ENCODE data around the gene ATF7.
"Not testable (repeated sequence)": the region's sequence is repeated elsewhere in the genome, so short reads cannot be mapped to it uniquely, and the experiment has no call there.

ATF7 gene

DNA sequence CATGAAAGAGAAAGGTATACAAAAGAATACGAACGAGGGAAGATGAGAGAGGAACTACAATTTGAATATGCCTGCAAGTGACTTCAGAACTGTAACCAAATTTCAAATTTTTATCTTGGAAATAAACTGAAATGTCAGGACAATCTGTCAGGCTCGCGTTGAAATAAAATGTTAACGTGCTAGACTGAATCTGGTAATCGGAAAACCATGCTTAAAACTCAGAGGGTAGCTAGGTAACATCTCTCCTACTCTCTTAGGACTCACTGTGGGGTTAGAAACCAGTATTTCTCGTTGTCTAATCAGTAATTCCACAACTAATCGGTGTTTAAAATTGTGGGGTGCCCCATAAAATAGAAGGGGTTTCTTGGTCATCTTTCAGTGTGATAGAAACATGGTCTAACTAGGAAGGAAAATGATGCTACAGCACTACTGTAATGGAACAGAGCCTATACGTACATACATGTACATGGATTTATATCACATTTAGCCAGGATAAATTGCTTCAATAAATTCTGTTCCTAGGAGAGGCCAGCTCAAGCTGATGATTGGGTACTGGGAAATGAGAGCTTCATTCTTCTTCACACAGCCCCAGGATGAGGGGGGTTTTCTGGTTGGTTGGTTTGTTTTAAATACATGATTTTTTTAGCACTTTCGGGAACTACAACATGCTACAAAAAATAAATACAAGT is 23.9 kb downstream of the ATF7 start:
- peak overlapping the region in 1 of 5 donors; percentile 13 for H3K9ac ChIP-seq (ENCODE audit: low read length in 5 of 5)

DNA sequence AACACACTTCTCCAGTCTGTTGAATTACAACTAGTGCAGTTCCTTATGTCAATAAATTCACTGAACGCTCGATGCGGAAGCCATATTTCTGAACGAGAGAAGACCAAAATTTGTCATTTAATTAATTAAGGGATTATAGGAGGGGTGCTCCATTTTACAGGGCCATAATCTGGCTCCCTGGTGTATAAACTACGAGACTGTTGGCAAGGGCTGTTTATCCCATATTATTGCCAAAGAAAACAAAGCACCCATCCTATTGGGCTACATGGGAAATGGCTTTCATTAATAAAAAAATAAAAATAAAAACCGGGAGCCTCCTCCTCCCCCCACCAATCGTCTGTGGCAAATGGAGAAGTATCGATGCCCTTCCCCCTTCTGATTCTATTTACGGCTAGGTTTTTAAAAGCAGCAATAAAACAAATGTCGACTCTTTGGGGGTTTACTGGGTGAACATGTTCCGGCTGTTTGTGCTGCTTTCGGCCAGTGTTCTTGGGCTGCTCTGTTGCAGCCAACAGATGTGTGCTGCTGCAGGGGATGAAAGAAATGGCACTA is 24.8 kb downstream of the ATF7 start:
- Histone ChIP-seq H3K4me3 (ENCODE audit: low read depth in 1 of 5, low read length in 5 of 5) (peak overlapping the region in 3 of 5 donors; percentile 36 to 46 (median 42)), H3K27ac (ENCODE audit: low read depth, low read length) (no peak overlapping the region), H3K4me1 (ENCODE audit: control insufficient read depth in 5 of 5, insufficient read depth in 5 of 5, low read length in 5 of 5) (peaks cover 2 to 38% (median 32%) of the 10 kb centered on the region in 5 donors), H3K36me3 (ENCODE audit: control insufficient read depth in 5 of 5, insufficient read depth in 5 of 5, low read length in 5 of 5) (peaks cover 0 to 6% (median 0%) of the 10 kb centered on the region in 5 donors), H3K9ac (ENCODE audit: low read length in 5 of 5) (peak overlapping the region in 1 of 5 donors; percentile 41), H3K9me3 (ENCODE audit: control insufficient read depth in 5 of 5, low read length in 5 of 5) (no peaks in the 10 kb centered on the region), H3K27me3 (ENCODE audit: control insufficient read depth in 5 of 5, insufficient read depth in 4 of 5, low read length in 5 of 5) (no peaks in the 10 kb centered on the region)

More for the DNA sequence above, 23.9 kb downstream of the ATF7 start:
- no peaks in the 10 kb centered on the region for H3K9me3 ChIP-seq (ENCODE audit: control insufficient read depth in 5 of 5, low read length in 5 of 5)
- no peaks in the 10 kb centered on the region for H3K27me3 ChIP-seq (ENCODE audit: control insufficient read depth in 5 of 5, insufficient read depth in 4 of 5, low read length in 5 of 5)
- peaks cover 0 to 6% (median 0%) of the 10 kb centered on the region in 5 donors for H3K36me3 ChIP-seq (ENCODE audit: control insufficient read depth in 5 of 5, insufficient read depth in 5 of 5, low read length in 5 of 5)
- peaks cover 2 to 33% (median 22%) of the 10 kb centered on the region in 5 donors for H3K4me1 ChIP-seq (ENCODE audit: control insufficient read depth in 5 of 5, insufficient read depth in 5 of 5, low read length in 5 of 5)
- peak overlapping the region in 1 of 5 donors; percentile 46 for H3K4me3 ChIP-seq (ENCODE audit: low read depth in 1 of 5, low read length in 5 of 5)
- no peak overlapping the region for H3K27ac ChIP-seq (ENCODE audit: low read depth, low read length)

DNA sequence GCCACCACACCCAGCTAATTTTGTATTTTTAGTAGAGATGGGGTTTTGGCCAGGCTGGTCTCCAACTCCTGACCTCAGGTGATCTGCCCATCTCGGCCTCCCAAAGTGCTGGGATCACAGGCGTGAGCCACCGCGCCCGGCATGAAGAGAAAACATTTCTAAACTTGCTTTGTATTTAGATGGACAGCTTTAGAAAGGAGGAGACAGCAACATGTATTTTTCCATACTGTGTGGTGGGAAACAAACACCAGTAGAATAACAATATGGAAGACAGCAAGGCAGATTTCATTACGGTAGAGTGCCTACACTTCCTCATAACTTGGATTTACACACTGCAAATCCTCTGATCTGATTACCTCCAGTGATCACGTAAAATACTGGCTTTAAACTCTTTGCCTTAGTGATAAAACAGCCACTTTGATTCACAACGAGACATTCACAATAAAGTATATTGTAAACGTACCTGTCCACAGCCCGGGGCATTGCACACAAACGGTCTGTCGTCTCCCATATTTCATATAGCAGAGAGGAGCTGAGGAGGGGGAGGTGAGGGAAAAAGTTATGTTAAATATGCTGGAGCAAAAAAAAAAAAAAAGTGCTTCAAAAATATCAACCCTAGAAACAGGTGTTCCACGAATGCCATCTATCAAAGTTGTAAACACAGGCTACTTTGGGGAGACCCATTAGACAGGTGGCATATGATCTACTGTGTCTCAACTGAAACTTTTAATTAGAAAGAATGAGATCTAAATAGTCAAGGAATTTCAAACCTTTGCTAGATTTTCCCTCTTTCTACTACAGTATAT is 25.5 kb downstream of the ATF7 start:
- Histone ChIP-seq H3K4me1 (ENCODE audit: control insufficient read depth in 5 of 5, insufficient read depth in 5 of 5, low read length in 5 of 5) (peaks cover 2 to 40% (median 35%) of the 10 kb centered on the region in 5 donors), H3K27ac (ENCODE audit: low read depth, low read length) (no peak overlapping the region), H3K27me3 (ENCODE audit: control insufficient read depth in 5 of 5, insufficient read depth in 4 of 5, low read length in 5 of 5) (no peaks in the 10 kb centered on the region), H3K4me3 (ENCODE audit: low read depth in 1 of 5, low read length in 5 of 5) (no peak overlapping the region), H3K9ac (ENCODE audit: low read length in 5 of 5) (no peak overlapping the region), H3K36me3 (ENCODE audit: control insufficient read depth in 5 of 5, insufficient read depth in 5 of 5, low read length in 5 of 5) (peaks cover 0 to 6% (median 0%) of the 10 kb centered on the region in 5 donors), H3K9me3 (ENCODE audit: control insufficient read depth in 5 of 5, low read length in 5 of 5) (no peaks in the 10 kb centered on the region)

DNA sequence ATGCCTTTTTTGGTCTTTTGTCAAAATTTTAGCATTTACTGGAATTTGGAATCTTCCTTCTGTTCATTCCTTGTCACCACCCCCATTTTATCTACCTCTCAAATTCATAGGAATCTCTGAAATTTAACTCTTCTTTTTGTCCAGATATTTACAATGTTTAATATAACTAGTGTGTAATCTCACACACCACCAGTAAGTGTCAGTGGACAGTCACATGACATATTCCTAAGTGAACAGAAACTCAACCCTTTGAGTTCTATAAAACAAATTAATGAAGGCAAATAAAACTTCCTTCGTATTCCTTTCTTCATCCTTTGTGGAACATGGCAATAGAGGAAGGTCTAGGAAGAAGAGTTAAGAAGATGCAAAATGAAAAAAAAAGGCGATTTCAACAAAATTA is 26.6 kb downstream of the ATF7 start:
- H3K27me3 ChIP-seq (ENCODE audit: control insufficient read depth in 5 of 5, insufficient read depth in 4 of 5, low read length in 5 of 5), result no peaks in the 10 kb centered on the region
- no peak overlapping the region for H3K4me3 ChIP-seq (ENCODE audit: low read depth in 1 of 5, low read length in 5 of 5)
- no peak overlapping the region for H3K27ac ChIP-seq (ENCODE audit: low read depth, low read length)
- H3K36me3 ChIP-seq (ENCODE audit: control insufficient read depth in 5 of 5, insufficient read depth in 5 of 5, low read length in 5 of 5), result peaks cover 0 to 6% (median 0%) of the 10 kb centered on the region in 5 donors
- no peaks in the 10 kb centered on the region for H3K9me3 ChIP-seq (ENCODE audit: control insufficient read depth in 5 of 5, low read length in 5 of 5)
- no peak overlapping the region for H3K9ac ChIP-seq (ENCODE audit: low read length in 5 of 5)
- peaks cover 2 to 48% (median 35%) of the 10 kb centered on the region in 5 donors for H3K4me1 ChIP-seq (ENCODE audit: control insufficient read depth in 5 of 5, insufficient read depth in 5 of 5, low read length in 5 of 5)

DNA sequence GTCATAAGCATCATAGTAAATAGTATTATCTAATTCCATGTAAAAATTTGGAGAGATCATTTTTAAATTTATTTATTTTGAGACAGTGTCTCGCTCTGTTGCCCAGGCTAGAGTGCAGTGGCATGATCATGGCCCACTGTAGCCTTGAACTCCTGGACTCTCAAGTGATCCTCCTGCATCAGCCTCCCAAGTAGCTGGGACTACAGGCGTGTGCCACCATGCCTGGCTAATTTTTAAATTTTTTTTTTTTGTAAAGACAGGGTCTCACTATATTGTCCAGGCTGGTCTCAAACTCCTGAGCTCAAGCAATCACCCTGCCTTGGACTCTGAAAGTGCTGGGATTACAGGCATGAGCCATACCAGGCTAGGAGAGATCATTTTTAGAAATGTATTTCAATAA is 27.2 kb downstream of the ATF7 start:
- H3K4me3 ChIP-seq (ENCODE audit: low read depth in 1 of 5, low read length in 5 of 5); H3K27ac ChIP-seq (ENCODE audit: low read depth, low read length); H3K36me3 ChIP-seq (ENCODE audit: control insufficient read depth in 5 of 5, insufficient read depth in 5 of 5, low read length in 5 of 5); H3K27me3 ChIP-seq (ENCODE audit: control insufficient read depth in 5 of 5, insufficient read depth in 4 of 5, low read length in 5 of 5); H3K9ac ChIP-seq (ENCODE audit: low read length in 5 of 5); H3K9me3 ChIP-seq (ENCODE audit: control insufficient read depth in 5 of 5, low read length in 5 of 5): not testable (repeated sequence)
- peaks cover 2 to 47% (median 35%) of the 10 kb centered on the region in 5 donors for H3K4me1 ChIP-seq (ENCODE audit: control insufficient read depth in 5 of 5, insufficient read depth in 5 of 5, low read length in 5 of 5)

DNA sequence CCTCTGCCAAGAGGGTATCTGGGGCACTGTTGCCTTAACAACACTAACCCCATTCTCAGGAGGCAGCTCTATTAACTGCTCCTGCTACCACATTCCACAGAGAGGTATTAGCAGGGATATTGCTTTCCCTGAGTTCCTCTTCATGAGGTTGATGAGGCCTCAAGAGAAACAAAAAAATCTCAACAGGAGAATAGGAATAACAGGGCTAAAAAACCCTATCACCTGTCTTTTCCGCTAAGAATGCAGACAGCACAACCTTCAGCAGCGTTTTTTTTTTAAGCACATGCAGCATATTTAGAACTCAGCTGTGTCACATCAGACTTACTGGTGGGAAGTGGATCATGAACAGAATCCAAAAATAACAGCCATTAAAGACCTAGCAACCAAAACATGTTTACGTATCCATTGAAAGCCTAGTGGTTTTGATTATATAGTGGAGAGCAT is 29.2 kb downstream of the ATF7 start:
- Histone ChIP-seq H3K9me3 (ENCODE audit: control insufficient read depth in 5 of 5, low read length in 5 of 5) (no peaks in the 10 kb centered on the region), H3K4me1 (ENCODE audit: control insufficient read depth in 5 of 5, insufficient read depth in 5 of 5, low read length in 5 of 5) (peaks cover under 1 to 31% (median 28%) of the 10 kb centered on the region in 5 donors), H3K36me3 (ENCODE audit: control insufficient read depth in 5 of 5, insufficient read depth in 5 of 5, low read length in 5 of 5) (peaks cover 0 to 6% (median 0%) of the 10 kb centered on the region in 5 donors), H3K27me3 (ENCODE audit: control insufficient read depth in 5 of 5, insufficient read depth in 4 of 5, low read length in 5 of 5) (no peaks in the 10 kb centered on the region), H3K27ac (ENCODE audit: low read depth, low read length) (no peak overlapping the region), H3K4me3 (ENCODE audit: low read depth in 1 of 5, low read length in 5 of 5) (no peak overlapping the region), H3K9ac (ENCODE audit: low read length in 5 of 5) (peak overlapping the region in 2 of 5 donors; percentile 25 to 39)

DNA sequence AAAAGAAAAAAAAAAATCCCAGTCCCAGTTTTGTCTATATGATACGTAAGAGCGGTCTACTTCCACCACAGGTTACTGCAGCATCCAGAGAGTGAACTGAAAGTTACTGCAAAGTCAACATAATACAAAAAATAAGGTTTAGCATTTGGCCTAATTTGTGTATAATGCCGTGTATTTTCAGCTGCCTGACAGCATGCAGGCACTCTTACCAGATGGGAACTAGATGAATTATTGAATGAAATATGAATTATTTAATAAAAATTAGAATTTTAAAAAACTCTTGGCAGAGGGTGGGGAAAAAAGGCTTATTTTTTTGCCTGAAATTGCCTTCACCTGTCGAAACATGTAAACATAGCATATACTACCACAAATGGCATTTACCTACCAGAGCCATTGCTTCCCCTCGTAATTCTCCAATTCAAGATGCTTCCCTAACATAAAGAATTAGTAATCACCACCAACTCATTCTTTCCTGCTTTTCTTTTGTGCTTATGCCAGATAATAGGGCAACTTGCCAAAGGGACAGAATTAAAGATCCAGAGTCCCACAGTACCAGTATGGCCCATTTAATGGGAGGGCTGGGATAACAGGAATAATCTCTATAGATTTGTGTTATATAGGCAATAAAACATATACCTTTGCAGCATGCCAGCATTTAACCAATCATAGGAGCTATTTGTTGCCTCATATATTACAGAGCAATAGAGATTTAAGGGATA is 31.1 kb downstream of the ATF7 start:
- Histone ChIP-seq H3K9me3 (ENCODE audit: control insufficient read depth in 5 of 5, low read length in 5 of 5) (no peaks in the 10 kb centered on the region), H3K4me3 (ENCODE audit: low read depth in 1 of 5, low read length in 5 of 5) (no peak overlapping the region), H3K9ac (ENCODE audit: low read length in 5 of 5) (peak overlapping the region in 1 of 5 donors; percentile 20), H3K36me3 (ENCODE audit: control insufficient read depth in 5 of 5, insufficient read depth in 5 of 5, low read length in 5 of 5) (peaks cover 0 to 6% (median 0%) of the 10 kb centered on the region in 5 donors), H3K27ac (ENCODE audit: low read depth, low read length) (no peak overlapping the region), H3K27me3 (ENCODE audit: control insufficient read depth in 5 of 5, insufficient read depth in 4 of 5, low read length in 5 of 5) (no peaks in the 10 kb centered on the region), H3K4me1 (ENCODE audit: control insufficient read depth in 5 of 5, insufficient read depth in 5 of 5, low read length in 5 of 5) (peaks cover 9 to 37% (median 27%) of the 10 kb centered on the region in 5 donors)

DNA sequence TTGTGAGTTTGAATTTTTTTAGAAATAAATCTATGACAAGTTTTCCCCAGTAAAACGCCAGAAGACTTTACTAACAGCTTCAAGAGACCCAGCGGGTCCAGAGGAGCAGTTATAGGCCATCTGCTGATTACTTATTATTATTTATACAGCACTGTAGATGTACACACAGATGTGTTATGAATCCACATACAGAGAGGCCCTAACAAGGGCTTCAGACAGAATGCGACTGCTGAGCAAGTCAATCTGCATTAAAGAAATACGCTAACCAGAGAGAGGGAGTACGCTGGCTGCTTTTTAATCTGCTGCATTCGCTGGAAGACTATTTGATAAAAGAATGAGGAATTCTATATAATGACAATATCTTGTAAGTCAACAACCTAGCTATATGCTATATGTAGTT is 32.5 kb downstream of the ATF7 start:
- Histone ChIP-seq H3K4me3 (ENCODE audit: low read depth in 1 of 5, low read length in 5 of 5) (no peak overlapping the region), H3K27me3 (ENCODE audit: control insufficient read depth in 5 of 5, insufficient read depth in 4 of 5, low read length in 5 of 5) (no peaks in the 10 kb centered on the region), H3K9ac (ENCODE audit: low read length in 5 of 5) (no peak overlapping the region), H3K4me1 (ENCODE audit: control insufficient read depth in 5 of 5, insufficient read depth in 5 of 5, low read length in 5 of 5) (peaks cover 9 to 37% (median 27%) of the 10 kb centered on the region in 5 donors), H3K9me3 (ENCODE audit: control insufficient read depth in 5 of 5, low read length in 5 of 5) (no peaks in the 10 kb centered on the region), H3K36me3 (ENCODE audit: control insufficient read depth in 5 of 5, insufficient read depth in 5 of 5, low read length in 5 of 5) (peaks cover 0 to 6% (median 0%) of the 10 kb centered on the region in 5 donors), H3K27ac (ENCODE audit: low read depth, low read length) (no peak overlapping the region)

DNA sequence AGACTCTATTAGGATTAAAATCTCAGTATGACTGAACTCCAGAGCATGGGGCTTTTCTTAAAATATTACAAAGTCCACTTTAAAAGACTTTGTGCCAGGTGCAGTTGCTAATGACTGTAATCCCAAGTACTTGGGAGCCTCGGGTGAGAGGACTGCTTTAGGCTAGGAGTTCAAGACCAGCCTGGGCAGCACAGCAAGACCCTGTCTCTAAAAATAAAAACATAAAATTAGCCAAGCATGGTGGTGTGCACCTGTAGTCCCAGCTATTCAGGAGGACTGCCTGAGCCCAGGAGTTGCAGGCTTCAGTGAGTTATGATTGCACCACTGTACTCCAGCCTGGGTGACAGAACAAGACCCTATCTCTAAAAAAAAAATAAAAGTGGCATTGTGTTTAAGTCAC is 33.2 kb downstream of the ATF7 start:
- no peak overlapping the region for H3K9ac ChIP-seq (ENCODE audit: low read length in 5 of 5)
- H3K9me3 ChIP-seq (ENCODE audit: control insufficient read depth in 5 of 5, low read length in 5 of 5), result no peaks in the 10 kb centered on the region
- peaks cover 9 to 37% (median 27%) of the 10 kb centered on the region in 5 donors for H3K4me1 ChIP-seq (ENCODE audit: control insufficient read depth in 5 of 5, insufficient read depth in 5 of 5, low read length in 5 of 5)
- peaks cover 0 to 3% (median 0%) of the 10 kb centered on the region in 5 donors for H3K36me3 ChIP-seq (ENCODE audit: control insufficient read depth in 5 of 5, insufficient read depth in 5 of 5, low read length in 5 of 5)
- H3K27me3 ChIP-seq (ENCODE audit: control insufficient read depth in 5 of 5, insufficient read depth in 4 of 5, low read length in 5 of 5), result no peaks in the 10 kb centered on the region
- no peak overlapping the region for H3K27ac ChIP-seq (ENCODE audit: low read depth, low read length)
- H3K4me3 ChIP-seq (ENCODE audit: low read depth in 1 of 5, low read length in 5 of 5), result no peak overlapping the region
